ENCODE measurements around the gene FNBP1L.

GRCh38 chr1:93442008-93442666, 5.8 kb upstream of the FNBP1L start:
- TF ChIP-seq NFIC (IDR thresholded peaks at IDR 0.05; ENCODE audit: borderline replicate concordance): no peak
- no peak for TF ChIP-seq NRF1 (IDR thresholded peaks at IDR 0.05; ENCODE audit: low read depth, low read length)
- no peak for TF ChIP-seq CTCF (IDR thresholded peaks at IDR 0.05)
- TF ChIP-seq POLR2AphosphoS5 (IDR thresholded peaks at IDR 0.05; ENCODE audit: low read depth, low read length): no peak
- no peak for TF ChIP-seq RFX5 (IDR thresholded peaks at IDR 0.05; ENCODE audit: low read length)
- TF ChIP-seq TEAD4 (IDR thresholded peaks at IDR 0.05; ENCODE audit: borderline replicate concordance, insufficient read depth): no peak
- no peak for TF ChIP-seq RCOR1 (IDR thresholded peaks at IDR 0.05; ENCODE audit: low read length)
- no peak for TF ChIP-seq RXRA (IDR thresholded peaks at IDR 0.05; ENCODE audit: borderline replicate concordance, low read depth)
- no peak for TF ChIP-seq MAX (IDR thresholded peaks at IDR 0.05; ENCODE audit: low read depth)

Measured in SK-N-SH (cell line).